Choroid plexus epithelial cell (primary cell): ENCODE data around the gene CDHR3.

Source experiments
- DNase-seq: peaks from one replicate; pipeline ENCODE4 v3.0.0-alpha.2; 2010; ENCODE audit warnings: low read depth
- H3K4me3 ChIP-seq: 2 replicates; pipeline ENCODE4 v1.5.1; 2011; ENCODE audit warnings: low read depth, mild to moderate bottlenecking, control low read depth, low read length, moderate library complexity
- TF ChIP-seq, protein P1 (sequence below): conservative IDR thresholded peaks from 2 replicates; pipeline ENCODE4 v1.5.1; 2011; ENCODE audit warnings: low read depth, mild to moderate bottlenecking, control low read depth, inconsistent platforms, low read length, moderate library complexity

The CDHR3 gene

DNA sequence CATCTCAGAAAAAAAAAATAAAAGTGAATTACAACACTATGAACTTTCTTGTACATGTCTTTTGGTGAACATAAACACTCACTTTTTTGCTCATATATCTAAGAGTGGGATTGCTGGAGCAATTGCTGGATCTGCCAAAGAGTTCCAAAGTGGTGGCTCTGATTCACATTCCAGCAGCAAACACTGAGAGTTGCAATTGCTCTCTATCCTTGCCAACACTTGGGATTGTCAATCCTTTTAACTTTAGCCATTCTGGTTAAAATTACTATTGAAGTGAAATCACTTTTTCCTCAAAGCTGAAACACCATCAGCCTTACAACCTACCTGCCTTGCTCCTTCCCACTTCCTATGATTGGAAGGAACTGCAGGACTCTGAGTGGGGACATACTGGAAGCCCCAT, 70.7 kb downstream of the CDHR3 start:
- DNase-seq = no peak
- no peak overlapping the region for H3K4me3 ChIP-seq
- TF ChIP-seq, protein P1, sequence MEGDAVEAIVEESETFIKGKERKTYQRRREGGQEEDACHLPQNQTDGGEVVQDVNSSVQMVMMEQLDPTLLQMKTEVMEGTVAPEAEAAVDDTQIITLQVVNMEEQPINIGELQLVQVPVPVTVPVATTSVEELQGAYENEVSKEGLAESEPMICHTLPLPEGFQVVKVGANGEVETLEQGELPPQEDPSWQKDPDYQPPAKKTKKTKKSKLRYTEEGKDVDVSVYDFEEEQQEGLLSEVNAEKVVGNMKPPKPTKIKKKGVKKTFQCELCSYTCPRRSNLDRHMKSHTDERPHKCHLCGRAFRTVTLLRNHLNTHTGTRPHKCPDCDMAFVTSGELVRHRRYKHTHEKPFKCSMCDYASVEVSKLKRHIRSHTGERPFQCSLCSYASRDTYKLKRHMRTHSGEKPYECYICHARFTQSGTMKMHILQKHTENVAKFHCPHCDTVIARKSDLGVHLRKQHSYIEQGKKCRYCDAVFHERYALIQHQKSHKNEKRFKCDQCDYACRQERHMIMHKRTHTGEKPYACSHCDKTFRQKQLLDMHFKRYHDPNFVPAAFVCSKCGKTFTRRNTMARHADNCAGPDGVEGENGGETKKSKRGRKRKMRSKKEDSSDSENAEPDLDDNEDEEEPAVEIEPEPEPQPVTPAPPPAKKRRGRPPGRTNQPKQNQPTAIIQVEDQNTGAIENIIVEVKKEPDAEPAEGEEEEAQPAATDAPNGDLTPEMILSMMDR = no peak

DNA sequence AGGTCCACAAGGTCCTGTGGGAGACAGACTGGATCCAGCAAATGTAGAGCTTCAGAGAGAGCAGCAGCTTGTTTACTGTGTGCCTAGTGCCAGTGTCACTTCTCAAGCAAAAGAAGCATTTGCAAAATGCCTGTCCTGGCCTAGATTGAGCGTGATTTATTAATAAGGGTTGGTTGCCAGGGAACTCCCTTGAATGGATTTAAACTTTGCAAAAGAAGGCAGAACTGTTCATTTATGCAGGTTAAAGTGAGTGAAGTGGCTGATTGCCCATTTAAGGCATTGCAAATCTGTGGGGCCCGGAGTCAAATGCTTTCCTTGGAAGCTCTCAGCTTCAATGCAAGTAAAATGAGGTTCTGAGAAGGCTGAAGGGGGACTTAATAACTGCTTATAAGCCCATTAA, 71.3 kb downstream of the CDHR3 start:
- DNase-seq = no peak
- no peak overlapping the region for H3K4me3 ChIP-seq
- TF ChIP-seq, protein P1 = no peak

DNA sequence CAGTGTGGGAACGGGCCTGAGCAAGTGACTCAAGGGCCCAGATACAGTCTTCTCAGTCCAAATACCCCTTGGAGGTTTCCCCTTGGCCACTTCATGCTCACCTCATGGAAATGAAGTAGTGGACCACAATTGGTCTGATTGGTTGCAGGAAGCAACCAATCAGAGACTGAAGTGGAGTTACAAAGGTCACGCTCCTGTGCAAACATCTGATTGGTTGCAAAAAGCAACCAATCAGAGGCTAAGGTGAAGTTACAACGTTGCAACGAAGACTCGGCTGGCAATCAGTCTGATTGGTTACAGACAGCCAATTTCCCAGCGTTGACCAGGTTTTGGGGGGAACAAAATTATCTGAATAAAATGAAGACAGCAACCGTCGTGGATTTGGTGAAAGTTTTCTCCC, 72.5 kb downstream of the CDHR3 start:
- TF ChIP-seq, protein P1 = no peak
- no peak for DNase-seq

DNA sequence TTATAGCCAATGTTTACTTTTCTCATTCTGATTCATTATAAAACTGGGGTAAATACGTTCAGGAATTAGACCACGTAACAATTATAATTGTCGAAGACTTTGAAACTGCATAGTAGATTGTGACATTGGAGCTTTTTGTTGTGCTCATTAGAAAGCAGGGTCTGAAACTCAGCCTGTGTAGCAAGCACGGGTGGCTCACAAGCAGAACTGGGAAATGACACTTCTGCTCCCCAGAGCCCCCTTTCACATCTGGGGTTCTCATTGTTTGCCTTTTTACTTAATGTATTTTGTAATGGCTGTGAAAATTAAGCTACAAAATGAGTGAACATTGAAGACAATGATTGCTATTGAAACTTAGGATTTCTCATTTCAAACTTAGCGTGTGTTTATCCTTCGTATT, 72.9 kb downstream of the CDHR3 start:
- H3K4me3 ChIP-seq = no peak overlapping the region
- no peak for DNase-seq
- TF ChIP-seq, protein P1 = no peak

More for the DNA sequence above, 72.5 kb downstream of the CDHR3 start:
- H3K4me3 ChIP-seq = no peak overlapping the region

DNA sequence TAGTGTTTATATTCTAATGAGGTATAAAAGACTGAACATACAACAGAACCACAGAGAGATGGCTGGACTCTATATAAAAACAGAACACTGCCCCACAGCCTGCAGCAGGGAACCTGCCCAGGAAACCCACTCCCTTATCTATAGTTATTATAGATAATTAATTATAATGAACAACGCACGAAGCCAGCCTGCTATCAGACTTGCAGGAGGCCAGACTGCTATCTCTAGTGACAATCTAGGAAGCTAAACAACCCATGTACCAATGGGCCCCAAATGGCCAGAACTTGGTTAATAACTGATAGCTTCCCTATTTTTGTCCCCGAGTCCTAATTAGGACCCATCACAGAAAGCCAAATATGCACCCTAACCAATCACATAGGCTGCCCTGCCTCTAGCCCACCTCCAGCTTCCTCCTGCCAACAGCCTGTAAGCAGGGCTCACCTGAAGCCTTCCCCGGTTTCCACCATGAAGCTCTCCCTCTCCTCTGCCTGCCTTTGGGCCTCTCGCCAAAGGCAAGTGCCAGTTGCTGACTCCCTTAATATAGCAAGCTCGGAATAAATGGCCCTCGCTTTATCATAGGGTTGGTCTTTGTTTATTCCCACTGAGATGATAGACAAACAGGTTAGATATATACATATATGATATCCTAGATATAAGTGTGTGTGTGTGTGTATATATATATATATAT, 74.6 kb downstream of the CDHR3 start:
- no peak for DNase-seq
- TF ChIP-seq, protein P1 = no peak
- H3K4me3 ChIP-seq = no peak overlapping the region

DNA sequence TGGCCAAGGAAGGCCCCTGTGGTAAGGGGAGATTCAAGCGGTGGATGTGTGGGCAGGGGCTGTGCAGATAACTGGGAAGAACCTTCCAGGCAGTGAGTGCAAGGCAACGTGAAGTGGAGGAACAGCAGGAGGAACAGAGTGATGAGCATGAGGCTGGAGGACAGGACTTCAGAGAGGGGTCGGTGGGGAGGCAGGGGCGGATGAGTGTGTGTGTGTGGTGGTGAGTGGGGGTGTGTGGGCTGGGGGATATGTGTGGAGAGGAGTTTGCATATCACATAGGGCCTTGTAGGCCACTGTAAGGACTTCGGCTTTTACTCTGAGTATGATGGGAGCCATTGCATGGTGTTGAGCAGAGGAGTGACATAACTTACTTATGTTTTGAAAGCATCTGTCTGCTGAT, 75.2 kb downstream of the CDHR3 start:
- TF ChIP-seq, protein P1 = no peak
- no peak for DNase-seq
- no peak overlapping the region for H3K4me3 ChIP-seq

DNA sequence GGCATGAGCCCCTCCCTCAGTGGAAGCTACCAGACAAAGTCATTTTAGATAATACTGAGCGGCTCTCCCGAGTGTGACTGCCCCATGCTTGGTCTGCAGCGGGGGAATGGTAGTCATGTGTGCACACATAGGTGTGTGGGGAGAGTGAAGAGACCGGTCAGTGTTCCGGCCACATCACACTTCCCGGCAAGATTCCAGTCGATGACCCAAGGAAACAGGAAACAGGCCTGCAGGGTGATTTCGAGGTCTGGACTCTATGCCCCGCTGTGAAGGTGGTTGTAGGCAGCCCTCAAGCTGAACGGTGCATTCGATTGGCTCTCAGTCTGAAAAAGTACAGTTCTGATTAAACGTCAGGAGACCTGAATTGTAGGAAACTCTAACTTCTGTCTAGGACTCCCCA, 75.9 kb downstream of the CDHR3 start:
- no peak overlapping the region for H3K4me3 ChIP-seq
- TF ChIP-seq, protein P1 = no peak
- DNase-seq = peak; percentile 54
